ENCODE results near the gene CYTH3. TPM values are rescaled to one million over a fixed set of nuclear protein-coding genes. Genes with fewer than 3 reads are reported as not detected.

CYTH3 gene
- total and polyA plus RNA-seq, 2 of the 8 experiments (the other 6 are each of a cell fraction or from before 2014, with no cell fraction given): 10.3 to 11.9 TPM

DNA sequence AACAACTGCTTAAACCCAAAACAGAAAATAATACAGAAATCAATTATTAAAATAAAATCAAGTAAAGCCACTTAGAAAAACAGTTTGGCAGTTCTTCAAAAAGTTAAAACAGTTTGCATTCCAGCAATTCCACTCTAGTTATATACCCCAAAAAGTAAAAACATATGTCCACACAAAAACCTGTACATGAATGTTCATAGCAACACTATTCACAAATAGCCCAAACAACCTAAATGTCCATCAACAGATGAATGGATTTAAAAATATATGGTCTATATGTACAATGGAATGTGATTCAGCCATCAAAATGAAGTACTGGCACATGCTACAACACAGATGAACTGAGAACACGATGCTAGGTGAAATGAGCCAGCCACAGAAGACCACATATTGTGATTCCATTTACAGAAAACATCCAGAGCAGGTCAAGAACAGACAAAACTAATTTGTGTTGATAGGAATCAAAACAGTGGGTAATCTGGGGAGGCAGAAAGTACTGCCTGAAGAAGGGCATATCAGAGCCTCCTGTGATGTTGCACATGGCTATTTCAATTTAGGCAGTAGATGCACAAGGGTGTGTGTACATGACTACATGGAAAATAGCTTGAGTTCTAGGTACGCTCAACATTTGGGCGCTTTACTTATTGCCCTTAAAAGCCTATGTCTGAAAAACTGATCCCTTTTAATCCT is 66.3 kb downstream of the CYTH3 start:
- 90% methylated on average over 3 of the region's 3 CpGs; no CpG with 5 or more reads in 1 of the 2 experiments for WGBS, 2 experiments (ENCODE audit: extremely low coverage in 1 of 2, insufficient coverage in 1 of 2, insufficient read length in 1 of 2, insufficient replicate concordance in 2 of 2, low coverage in 1 of 2, low lambda C conversion rate in 2 of 2, missing lambda C conversion rate in 1 of 2)
- no peak overlapping the region for H4K91ac ChIP-seq (replicated peaks; ENCODE audit: insufficient read length, low read length)

More for the DNA sequence above, 66.3 kb downstream of the CYTH3 start:
- H3K4me3 ChIP-seq (ENCODE audit: extremely low read depth in 1 of 4, insufficient read depth in 2 of 4, low read depth in 3 of 4, low read length in 4 of 4): no peak overlapping the region
- H4K8ac ChIP-seq (ENCODE audit: extremely low read depth, insufficient read depth, low read length): no peak overlapping the region
- no peak overlapping the region for H2AK5ac ChIP-seq (ENCODE audit: low read depth, low read length)
- H2BK15ac ChIP-seq (ENCODE audit: low read length): no peak overlapping the region
- no peak overlapping the region for H2BK120ac ChIP-seq (replicated peaks; ENCODE audit: low read depth, low read length)
- no peaks in the 10 kb centered on the region for H3K79me1 ChIP-seq (ENCODE audit: low read depth, low read length)
- H3K4me2 ChIP-seq (ENCODE audit: insufficient read depth in 1 of 2, low read depth in 2 of 2, low read length in 2 of 2): no peak overlapping the region
- H2BK20ac ChIP-seq (ENCODE audit: low read length): no peak overlapping the region
- H3K36me3 ChIP-seq (ENCODE audit: control insufficient read depth in 2 of 4, insufficient read depth in 4 of 4, low read length in 3 of 4): no peaks in the 10 kb centered on the region
- H3K14ac ChIP-seq (ENCODE audit: insufficient read length): no peak overlapping the region
- H3K27me3 ChIP-seq (replicated peaks in 1 of 4; ENCODE audit: control insufficient read depth in 3 of 4, extremely low read depth in 1 of 4, insufficient read depth in 3 of 4, low read length in 3 of 4): no peaks in the 10 kb centered on the region
- POLR2A ChIA-PET (ENCODE audit: partially characterized antibody): interaction anchor here (0.5 kb wide), 1 partner anchor 100 kb away, joined by 4 read pairs; no protein-coding TSS in a partner anchor
- no peak overlapping the region for H2BK12ac ChIP-seq (ENCODE audit: low read depth, low read length)
- DNase-seq (ENCODE audit: low read depth in 1 of 2, low spot score in 2 of 2): no peak
- H3K56ac ChIP-seq (replicated peaks; ENCODE audit: insufficient read length, low read depth, low read length): no peak overlapping the region
- no peak overlapping the region for H2AFZ ChIP-seq (ENCODE audit: low read length)
- no peak overlapping the region for H3K4ac ChIP-seq (replicated peaks; ENCODE audit: insufficient read length, low read depth, low read length)
- H3K23ac ChIP-seq (ENCODE audit: insufficient read length): no peak overlapping the region
- no peak for FAIRE-seq
- CTCF ChIA-PET (ENCODE audit: partially characterized antibody): no interaction called here
- no peak overlapping the region for H4K5ac ChIP-seq (ENCODE audit: insufficient read length, low read depth, low read length)
- no peak overlapping the region for H2BK5ac ChIP-seq (ENCODE audit: low read depth, low read length)
- no peak overlapping the region for H3K18ac ChIP-seq (ENCODE audit: extremely low read depth, low read length)
- 0 out of 4 replicates have a peak, but pooled peaks cover 0 to 4% of the 10 kb centered on the region in 2 experiments for H3K79me2 ChIP-seq (ENCODE audit: control insufficient read depth in 1 of 2, insufficient read depth in 2 of 2, low read length in 2 of 2)
- no peaks in the 10 kb centered on the region; a peak in 1 of 7 replicates for H3K4me1 ChIP-seq (replicated peaks in 1 of 4; ENCODE audit: control insufficient read depth in 3 of 4, insufficient read depth in 4 of 4, low read length in 3 of 4)
- H3K27ac ChIP-seq (ENCODE audit: low read depth, low read length): no peak overlapping the region
- no peak overlapping the region for H3K9ac ChIP-seq (replicated peaks in 1 of 4; ENCODE audit: extremely low read depth in 1 of 4, low read depth in 3 of 4, low read length in 3 of 4)
- no peaks in the 10 kb centered on the region for H4K20me1 ChIP-seq (replicated peaks in 1 of 2; ENCODE audit: control insufficient read depth in 1 of 2, insufficient read depth in 2 of 2, low read length in 2 of 2)
- H3K23me2 ChIP-seq (ENCODE audit: low read depth, low read length): no peaks in the 10 kb centered on the region
- no peak for TF ChIP-seq BCL11A (IDR thresholded peaks at IDR 0.05; ENCODE audit: low read depth in 2 of 2, low read length in 2 of 2)
- no peak for TF ChIP-seq CBX8 (IDR thresholded peaks at IDR 0.05; ENCODE audit: borderline replicate concordance, low read depth, low read length)
- H3K9me3 ChIP-seq (ENCODE audit: insufficient read depth in 2 of 2, low read depth in 1 of 2, low read length in 1 of 2): no peaks in the 10 kb centered on the region

All from H1 (cell line).